HG03025 (cell line): ENCODE measurements around the gene RIMS4.

ENCODE experiments used
- ATAC-seq: cut with Tn5 transposase; IDR thresholded peaks from one replicate; pipeline ENCODE4 v1.9.1; 2021; ENCODE audit warnings: mild to moderate bottlenecking, moderate library complexity; ENCODE audit not compliant: unreplicated experiment, low FRiP score

RIMS4 gene

DNA sequence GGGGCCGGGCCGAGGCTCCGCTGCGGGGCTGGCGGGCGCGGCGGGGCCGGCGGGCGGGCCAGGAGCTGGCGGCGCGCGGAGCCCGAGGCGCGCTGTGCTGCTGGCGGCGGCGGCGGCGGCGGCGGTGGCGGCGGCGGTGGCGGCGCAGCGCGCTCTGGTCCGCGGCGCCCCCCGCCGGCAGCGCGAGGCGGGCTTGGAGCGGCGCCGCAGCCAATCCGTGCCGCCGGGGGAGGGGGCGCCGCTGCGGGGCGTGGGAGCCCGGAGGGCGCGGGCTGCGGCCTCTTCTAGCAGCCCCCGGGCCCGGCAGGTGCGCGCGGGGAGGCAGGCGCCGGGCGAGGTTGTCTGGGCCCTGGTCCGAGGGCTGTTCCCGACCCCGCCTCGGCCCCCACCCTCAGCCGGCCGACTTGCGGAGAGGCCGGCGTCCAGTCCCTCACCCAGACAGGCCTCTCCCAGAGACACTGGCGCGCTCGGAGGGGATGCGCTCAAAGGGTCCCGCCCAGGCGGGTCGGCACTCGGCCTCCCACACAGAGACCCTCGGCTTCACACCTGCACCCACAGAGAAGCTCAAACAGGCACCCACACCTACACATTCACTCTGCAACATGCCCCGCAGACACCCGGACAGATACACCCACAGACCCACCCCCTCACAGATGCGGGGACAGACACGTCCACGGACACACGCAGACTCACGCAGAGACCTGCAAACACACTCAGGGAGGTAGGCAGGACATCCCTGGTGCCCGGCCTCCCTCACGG, at the start of gene RIMS4:
RIMS4 (minus strand) TSS at position 156 of the 759 bp plus-strand sequence. CDS start 275 bp downstream, outside the sequence.
- no peak for ATAC-seq

DNA sequence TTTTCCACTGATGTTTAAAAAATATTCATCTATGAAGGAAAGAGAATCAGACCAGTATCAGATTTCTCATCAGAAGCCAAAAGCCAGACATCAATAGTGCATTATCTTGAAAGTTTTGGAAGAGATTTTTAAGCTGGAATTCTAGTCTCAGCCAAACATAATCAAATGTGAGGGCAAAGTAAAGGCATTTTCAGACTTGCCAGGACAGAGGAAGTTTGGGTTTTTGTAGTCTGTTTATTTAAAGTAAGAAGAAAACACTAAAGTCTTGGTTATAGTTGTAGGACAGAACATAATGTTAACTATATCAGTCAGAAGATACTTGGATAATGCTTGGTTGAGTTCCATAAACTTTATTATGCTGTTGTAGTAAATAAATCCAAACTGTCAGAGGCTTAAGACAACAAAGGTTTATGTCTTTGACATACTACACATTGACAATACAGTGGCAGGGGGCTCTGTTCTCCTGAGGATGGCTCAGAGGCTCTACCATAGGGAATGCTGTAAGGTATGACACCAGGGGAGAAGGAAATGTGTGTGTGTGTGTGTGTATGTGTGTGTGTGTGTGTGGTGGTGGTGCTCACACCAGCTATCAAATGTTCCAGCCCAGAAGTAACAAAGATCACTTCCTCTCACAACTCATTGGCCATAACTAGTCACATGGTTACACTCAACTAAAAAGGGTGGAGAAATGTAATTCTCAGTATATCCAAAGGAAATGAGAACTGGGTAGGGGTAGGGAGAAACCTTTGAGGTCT, 48.4 kb upstream of the RIMS4 start:
- ATAC-seq: no peak

DNA sequence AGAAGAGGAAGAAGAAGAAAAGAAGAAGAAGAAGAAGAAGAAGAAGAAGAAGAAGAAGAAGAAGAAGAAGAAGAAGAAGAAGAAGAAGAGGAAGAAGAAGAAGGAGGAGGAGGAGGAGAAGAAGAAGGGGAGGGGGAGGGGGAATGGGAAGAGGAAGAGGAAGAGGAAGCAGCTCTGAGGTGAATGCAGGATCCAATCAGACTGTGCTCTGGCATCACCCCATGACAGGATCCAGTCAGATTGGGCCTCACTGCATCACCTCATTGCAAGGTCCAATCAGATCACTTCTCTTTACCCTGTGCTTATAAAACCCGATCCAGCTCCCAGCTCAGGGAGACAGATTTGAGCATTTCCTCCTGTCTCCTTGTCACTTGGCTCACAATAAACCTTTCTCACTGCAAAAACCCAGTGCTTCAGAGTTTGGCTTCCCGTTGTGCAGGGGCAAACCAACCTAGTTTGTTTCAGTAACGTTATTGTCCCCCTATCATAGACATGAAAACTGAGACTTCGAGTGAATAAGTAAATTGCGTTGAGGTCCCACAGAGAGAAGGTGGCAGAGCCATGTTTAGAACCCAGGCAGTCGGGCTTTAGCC, 46.6 kb upstream of the RIMS4 start:
- ATAC-seq: no peak

DNA sequence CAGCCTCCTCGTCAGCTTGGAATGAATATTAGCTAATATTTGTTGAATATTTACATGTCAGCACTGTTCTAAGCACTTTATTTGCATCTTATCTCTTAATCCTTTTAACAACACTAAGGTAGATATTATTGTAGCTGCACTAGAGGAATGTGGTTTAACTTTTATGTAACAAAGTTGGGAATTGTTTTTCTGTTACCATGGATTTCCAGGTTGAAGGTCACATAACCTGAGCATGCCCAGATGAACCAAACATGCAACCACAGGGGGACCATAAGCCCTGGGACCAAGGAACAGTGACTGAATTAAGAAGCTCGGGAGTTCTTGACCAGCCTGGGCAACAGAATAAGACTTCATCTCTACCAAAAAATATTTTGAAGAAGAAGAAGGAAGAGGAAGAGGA, 46.1 kb upstream of the RIMS4 start:
- ATAC-seq: no peak

DNA sequence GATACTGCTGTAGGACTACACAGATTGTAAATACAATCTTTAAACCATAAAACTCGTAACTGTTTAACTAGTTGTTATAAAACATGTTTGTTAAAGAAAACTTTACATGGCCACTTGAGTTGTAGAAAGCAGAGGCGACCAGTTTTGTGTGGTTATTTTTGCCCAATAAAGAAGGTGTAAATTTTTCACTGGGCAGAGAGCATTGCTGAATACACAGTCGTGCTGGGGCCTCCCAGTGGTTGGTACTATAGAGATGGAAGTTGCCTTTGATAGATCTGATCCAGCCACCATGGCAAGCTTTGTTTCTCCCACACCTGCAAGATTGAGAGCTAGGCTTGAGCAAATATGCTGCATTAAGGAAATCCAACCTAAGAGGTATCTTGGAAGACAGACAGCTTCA, 41.2 kb upstream of the RIMS4 start:
- ATAC-seq: no peak

DNA sequence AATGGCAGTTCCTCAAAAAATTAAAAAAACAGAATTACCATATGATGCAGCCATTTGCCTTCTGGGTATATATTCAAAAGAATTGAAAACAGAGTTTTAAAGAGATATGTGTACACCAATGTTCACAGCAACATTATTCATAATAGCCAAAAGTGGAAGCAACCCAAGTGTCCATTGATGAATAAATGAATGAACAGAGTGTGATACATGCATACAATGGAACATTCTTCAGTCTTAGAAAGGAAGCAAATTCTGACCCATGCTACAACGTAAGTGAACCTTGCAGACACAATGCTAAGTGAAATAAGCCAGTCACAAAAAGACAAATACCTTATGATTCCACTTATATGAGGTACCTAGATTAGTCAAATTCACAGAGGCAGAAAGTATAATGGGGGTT, 40.5 kb upstream of the RIMS4 start:
- no peak for ATAC-seq

DNA sequence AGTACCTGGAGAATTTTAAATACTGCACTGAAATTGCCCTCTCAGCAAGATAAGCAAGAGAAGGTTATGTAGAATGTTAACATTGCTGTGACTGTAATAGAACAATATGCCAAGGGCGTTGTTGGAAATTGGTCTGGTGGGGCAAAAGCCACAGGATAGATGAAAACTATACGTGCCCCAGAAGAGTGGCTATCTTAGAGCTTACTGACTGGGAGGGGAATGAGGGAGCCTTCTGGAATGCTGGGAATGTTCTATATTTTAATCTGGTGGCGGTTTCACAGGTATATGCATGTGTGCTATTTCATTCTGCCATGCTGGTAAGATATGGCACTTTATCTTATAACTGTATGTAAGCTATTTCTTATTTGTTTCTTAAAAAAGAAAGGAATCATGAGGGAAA, 39.9 kb upstream of the RIMS4 start:
- no peak for ATAC-seq

DNA sequence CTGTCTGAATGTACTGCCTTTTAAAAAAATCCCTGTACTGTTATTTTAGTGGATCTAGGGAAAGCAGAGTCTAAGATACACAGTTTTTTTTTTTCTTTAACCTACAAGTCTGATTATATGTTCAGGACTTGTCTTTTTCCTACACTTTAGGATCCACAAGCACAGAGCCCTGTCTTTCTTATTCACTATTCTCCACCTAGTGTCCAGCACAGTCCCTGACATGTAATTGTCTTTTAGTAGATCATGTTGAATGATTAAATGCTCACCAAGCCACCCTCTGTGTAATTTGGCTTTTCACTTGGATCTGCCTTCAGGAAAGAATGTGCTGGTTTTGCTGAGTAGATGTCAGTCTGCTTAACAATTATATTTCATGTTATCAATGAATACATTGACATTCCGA, 39.4 kb upstream of the RIMS4 start:
- no peak for ATAC-seq

DNA sequence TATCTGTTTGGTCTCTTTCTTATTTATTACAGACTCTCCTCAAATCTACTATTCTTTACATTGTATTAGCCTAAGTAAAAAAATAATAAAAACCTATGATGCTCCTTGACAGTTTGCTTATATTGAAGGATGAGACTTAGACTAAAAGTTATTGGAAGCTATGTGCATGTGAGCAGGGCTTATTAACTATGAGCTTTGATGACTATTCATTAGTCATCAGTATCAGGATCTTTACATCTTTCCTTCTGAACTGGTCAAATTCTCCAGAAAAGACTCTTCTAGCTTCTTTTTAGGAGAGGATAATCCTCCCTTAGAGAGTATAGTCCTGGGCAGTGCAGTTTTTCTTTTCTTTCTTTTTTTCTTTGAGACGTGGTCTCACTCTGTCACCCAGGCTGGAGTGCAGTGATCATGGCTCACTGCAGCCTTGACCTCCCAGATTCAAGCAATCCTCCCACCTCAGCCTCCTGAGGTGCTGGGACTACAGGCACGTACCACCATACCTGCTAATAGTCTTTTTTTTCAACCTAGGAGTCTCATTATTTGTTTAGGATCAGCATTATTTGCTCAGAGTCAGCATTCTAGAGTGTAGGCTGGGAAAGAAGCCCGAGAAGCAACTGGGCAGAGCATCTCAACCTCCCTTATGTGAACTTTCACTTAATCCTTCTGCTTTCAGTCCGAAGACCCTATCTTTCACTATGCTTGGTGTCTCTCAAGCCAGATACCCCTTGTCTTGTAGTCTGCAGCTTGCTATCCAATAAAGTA, 38.1 kb upstream of the RIMS4 start:
- no peak for ATAC-seq

DNA sequence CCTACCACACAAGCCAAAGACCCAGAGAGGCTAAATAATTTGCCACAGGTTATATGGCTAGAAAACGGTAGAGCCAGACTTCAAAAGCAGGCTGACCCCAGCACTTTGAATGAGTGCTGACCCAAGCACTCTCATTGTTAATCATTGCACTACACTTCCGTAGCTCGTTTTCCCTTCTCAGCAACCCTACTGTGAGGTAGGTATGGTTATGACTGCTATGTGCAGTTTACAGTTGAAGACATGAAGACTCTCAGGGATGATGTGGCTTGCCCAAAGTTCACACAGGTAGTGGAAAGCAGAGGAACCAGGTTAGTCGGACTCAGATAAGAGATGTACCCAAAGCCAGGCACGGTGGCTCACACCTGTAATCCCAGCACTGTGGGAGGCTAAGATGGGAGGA, 33.5 kb upstream of the RIMS4 start:
- ATAC-seq: no peak

DNA sequence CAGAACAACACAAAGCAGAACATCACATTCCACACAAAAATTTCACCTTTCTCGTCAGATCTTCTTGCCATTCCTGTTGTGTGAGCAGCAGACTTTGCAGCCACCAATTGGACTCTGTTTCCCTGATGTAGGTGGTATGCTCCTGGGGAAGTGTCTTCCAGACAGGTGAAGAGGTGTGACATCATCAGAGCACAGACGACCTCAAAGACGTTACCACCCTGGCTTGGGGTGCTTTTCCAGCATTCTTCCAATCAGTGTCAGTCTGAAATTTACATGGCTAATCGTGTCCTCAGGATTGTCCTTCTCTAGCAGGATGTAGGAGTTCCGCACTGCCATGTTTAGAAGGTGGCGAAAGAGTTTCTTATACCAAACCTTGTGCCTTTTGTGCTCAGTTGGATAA, 31.6 kb upstream of the RIMS4 start:
- no peak for ATAC-seq

DNA sequence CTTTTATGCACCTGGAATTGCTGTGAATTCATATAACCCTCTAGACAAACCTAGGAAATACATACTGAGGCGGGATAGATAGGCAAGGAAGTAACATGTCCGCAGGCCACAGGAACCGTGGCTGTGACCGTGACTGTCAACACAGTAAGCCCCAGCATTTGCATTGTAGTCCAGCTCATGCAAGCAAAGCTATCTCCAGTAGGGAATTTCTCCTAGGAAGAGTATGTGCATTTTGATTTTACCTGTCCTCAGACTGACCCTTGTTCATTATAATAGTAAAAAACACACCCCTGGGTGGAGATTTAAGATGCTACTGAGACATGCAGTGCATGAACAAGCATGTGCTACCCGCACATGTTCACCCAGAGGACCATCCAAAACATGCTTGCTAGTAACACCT, 30.5 kb upstream of the RIMS4 start:
- no peak for ATAC-seq

DNA sequence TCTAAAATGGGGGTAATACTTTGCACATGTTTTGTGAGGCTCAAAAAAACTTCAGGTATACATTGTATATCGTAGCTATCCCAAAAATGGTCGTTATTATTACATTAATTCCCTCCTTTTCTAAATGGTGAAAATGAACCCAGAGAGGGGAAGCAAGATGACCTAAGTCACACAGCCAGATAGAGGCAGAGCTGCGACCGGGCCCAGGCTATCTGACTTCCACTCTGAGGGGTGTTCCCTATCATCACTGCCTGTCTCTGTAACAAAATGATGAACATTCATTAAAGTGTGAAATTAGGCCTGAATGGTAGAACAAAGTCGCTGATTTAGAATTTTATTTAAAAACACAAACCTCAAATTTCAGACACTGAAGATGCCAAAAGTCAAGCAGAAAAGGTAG, 29.1 kb upstream of the RIMS4 start:
- ATAC-seq: no peak

DNA sequence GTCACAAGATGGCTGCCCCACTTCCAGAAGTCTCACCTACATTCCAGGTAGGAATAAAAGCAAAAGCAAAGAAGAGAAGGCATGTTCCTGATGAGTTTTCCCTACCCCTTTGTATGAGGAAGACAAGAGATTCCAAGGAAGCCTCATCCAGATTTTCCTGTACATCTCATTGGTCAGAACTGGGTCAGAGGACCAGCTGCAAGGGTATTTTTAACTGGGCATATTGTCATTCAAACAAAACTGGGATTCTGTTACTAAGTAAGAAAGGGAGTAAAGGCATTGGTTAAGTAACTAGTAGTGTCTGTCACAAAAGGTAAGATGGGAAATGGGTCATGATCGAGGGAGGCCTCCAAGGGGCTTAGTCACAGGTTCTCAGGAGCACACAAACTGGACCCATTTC, 28.2 kb upstream of the RIMS4 start:
- ATAC-seq: no peak

DNA sequence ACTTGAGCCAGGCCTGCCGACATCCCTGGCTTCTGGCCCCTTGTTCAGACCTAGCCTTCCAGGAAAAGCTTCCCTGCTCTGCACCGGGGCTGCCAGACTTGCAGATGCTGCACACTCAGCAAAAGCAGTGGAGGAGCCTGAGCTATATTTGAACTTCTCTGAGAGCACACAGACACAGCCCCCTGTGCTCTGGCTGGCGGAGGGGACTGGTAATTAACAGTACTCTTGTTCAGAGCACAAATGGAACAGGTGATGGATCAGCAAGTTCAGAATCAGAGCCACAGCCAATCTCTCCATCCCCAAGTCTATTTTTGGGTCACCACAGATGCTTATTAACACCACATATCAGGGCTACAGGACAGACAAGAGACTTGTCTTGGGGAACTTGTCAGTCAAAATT, 27.6 kb upstream of the RIMS4 start:
- ATAC-seq: no peak

DNA sequence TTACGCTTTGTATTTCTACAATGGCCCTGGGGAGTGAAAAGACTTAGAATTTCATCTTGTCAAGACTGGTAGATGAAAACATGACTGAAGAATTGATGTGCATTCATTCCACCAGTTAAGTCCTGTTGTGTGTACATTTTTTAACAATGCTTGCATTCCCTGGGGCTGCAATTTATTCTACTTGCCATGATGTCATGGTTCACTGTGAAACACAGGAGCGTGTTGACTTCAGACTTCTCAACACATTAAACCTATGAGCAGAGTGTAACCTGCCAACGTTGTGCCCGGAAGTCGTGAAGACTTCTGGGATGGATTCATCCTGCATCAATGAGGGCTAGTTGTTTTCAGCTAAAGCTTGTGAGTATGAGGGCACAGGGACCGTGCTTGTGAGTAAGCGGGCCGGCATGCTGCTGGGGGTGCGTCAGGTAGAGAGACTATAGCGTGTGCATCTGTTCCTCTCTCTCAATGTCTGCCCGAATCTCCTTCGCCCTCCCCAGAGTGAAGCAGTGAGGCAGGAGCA, 26.3 kb upstream of the RIMS4 start:
- ATAC-seq: no peak

DNA sequence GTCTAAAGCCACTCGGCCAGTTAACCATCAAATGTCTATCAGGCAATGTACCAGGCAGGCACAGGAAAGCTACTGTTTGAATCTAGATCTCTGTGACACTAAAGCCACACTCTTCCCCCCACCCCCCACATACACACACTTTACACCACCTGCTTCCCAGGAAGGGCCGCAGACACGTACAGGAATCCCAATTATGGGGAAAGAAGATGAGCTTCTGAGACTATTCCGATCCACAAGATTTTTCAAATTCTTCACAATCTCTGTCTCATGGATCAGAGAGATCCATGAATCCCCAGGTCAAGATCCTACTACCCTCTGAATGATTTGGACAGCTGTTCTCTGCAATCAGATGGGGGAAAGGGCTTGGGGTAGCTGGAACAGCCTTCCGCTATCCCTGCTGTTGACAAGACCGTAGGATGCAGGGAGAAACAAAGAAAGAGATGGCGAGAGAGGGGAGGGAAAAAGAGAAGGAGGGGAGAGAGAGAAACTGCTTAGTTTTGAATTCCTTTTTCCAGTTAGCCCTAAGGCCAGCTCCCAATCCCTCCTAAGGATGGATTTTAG, 25.4 kb upstream of the RIMS4 start:
- ATAC-seq: no peak

DNA sequence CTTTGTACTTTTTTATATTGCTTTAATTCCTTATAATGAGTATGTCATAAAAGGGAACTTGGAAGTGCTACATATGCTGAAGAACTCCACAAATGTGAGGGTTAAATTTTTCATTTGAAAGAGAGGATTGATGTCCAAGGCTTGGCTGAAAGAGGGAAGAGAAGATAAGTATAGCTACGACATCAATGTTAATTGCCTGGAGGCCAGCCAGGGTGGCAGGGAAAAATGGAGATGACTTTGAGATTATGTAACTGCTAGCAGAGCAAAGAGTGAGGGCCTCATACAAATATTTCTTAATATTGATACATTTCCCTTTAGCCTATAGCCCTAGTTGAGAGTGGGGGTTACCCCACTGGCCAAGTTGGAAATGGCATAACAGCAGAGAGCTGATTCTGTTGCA, 24.8 kb upstream of the RIMS4 start:
- ATAC-seq: no peak

DNA sequence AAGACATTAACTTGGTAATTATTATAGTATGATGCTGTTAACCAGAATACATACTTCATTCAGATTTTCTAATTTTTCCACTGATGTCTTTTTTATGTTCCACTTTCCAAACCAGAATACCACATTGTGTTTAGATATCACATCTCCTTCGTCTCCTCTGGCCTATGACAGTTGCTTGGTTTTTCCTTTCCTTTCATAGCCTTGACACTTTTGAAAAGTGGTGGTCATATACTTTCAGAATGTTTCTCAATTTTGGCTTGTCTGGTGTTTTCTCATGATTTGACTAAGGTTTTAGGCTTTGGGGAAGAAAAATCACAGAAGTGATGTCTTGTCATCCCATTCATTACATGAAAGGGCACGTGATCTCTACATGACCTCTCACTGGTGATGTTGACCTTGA, 24.3 kb upstream of the RIMS4 start:
- no peak for ATAC-seq

DNA sequence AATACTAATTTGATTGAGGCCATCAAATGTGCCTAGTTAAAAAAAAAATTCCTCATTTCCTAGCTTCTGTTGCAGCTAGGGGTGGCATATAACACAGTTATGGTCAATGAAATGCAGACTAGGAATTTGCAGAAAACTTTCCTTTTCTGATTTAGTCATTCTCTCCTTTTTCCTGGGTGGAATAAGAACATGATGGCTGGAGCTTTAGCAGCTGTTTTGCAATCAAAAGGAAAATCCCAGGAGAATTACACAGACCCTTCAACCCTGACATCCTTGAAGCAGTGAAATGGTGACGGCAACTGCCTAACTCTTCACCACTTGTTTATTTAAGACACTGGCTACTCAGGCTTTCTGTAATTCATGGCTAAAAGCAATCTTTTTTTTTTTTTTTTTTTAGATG, 23.1 kb upstream of the RIMS4 start:
- no peak for ATAC-seq

DNA sequence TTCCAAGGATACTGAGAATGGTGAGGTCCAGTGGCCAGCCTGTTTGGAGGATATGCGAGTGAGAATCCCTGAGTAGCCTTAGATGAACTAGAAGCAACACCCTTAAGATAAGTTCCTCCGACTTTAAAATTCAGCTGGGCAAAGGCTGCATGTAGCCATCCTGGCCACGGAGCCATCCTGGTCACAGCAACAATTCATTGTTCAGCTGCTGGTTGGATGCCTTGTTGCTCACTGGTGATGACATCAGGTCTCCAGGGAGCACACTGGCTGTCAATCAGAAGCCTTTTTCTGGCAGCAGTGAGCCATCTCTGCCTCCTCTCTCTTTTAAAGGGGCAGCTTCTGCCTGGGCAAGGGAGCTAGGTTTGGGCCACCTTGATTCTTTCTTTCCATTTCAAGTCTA, 22.4 kb upstream of the RIMS4 start:
- ATAC-seq: no peak
